NT2/D1 (cell line): ENCODE data around the gene PEAK1.

Experiments used
- SUZ12 ChIP-seq: IDR thresholded peaks from 2 replicates; pipeline ENCODE4 v1.6.1; 2011; ENCODE audit not compliant: insufficient read length, insufficient read depth; ENCODE audit errors: extremely low read depth
- YY1 ChIP-seq: IDR thresholded peaks from 2 replicates; pipeline ENCODE4 v1.6.1; 2011; ENCODE audit not compliant: insufficient read length, insufficient read depth
- ZNF274 ChIP-seq: IDR thresholded peaks from 2 replicates; pipeline ENCODE4 v1.6.1; 2011; ENCODE audit warnings: mild to moderate bottlenecking, low read depth, low read length

GRCh38 chr15:77468896-77469295 lies 49.0 kb upstream of the PEAK1 start:
- TF ChIP-seq YY1: no peak
- no peak for TF ChIP-seq ZNF274
- no peak for TF ChIP-seq SUZ12
